Hepatocyte (in vitro differentiated cells): ENCODE data around the gene ENDOD1.

Source experiments
- CTCF ChIP-seq: fragments of 200-600 bp; sonication (generic); IDR thresholded peaks from 2 replicates; pipeline ENCODE4 v1.5.1; 2016; ENCODE audit warnings: antibody characterized with exemption, mild to moderate bottlenecking; ENCODE audit not compliant: poor library complexity
- EZH2 ChIP-seq: fragments of 200-600 bp; sonication (generic); IDR thresholded peaks from 2 replicates; pipeline ENCODE4 v1.6.1; 2016; ENCODE audit warnings: antibody characterized with exemption, mild to moderate bottlenecking, borderline replicate concordance

DNA sequence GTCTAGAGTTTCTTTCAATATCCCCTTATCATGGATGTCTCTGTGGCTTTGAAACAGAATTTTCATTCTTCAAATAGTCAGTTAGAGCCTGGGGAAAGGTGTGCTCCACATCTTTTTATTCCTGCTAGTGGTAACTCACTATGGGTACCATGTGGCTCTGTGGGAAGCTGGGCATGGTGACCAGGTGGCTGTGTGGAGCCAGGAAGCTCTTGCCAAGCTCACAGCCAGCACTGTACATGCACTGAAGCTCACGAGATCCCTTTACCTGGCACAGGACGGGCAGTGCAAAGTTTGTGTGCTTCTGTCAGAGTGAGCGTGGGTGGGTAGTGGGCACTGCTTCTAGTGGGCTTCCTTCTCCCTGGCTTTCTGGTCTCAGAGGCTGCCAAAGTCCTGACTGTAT, 46.7 kb upstream of the ENDOD1 start:
- no peak for TF ChIP-seq CTCF
- TF ChIP-seq EZH2: no peak
